Renal cortical epithelial cell (primary cell): ENCODE measurements around the gene ARHGAP26. TPM values are rescaled to one million over a fixed set of nuclear protein-coding genes. Genes with fewer than 3 reads are reported as not detected.
"Not testable (repeated sequence)": the region's sequence is repeated elsewhere in the genome, so short reads cannot be mapped to it uniquely, and the experiment has no call there.

Experiments used
- DNase-seq: peaks from one replicate; pipeline ENCODE4 v3.0.0-alpha.2; 2011; ENCODE audit warnings: low read depth
- total RNA-seq: library from RNA; depleted of rRNA; stranded (reverse); fragments of >200 nt; gene quantifications from 2 replicates; pipeline ENCODE4 v1.2.3, GENCODE V29; 2014

The ARHGAP26 gene
- total RNA-seq, 1 donor from 2014 or later: 10.4 TPM

GRCh38 chr5:143116814-143117213 is 346.6 kb downstream of the ARHGAP26 start:
- no peak for DNase-seq

- DNase-seq: no peak
Observed at GRCh38 chr5:143117821-143118220, 347.6 kb downstream of the ARHGAP26 start.

- DNase-seq: no peak
Observed at GRCh38 chr5:143118222-143118621, 348.0 kb downstream of the ARHGAP26 start.

- DNase-seq: not testable (repeated sequence)
Observed at GRCh38 chr5:143118818-143119217, 348.6 kb downstream of the ARHGAP26 start.

- DNase-seq: no peak
Observed at GRCh38 chr5:143119291-143119769, 349.2 kb downstream of the ARHGAP26 start.

- DNase-seq: no peak
Observed at GRCh38 chr5:143119881-143120341, 349.7 kb downstream of the ARHGAP26 start.

GRCh38 chr5:143120460-143121134 is 350.4 kb downstream of the ARHGAP26 start:
- DNase-seq: no peak

- DNase-seq: no peak
Observed at GRCh38 chr5:143121135-143121475, 350.9 kb downstream of the ARHGAP26 start.

GRCh38 chr5:143124593-143124992 is 354.4 kb downstream of the ARHGAP26 start:
- DNase-seq: no peak

- peak; percentile 51 for DNase-seq
Observed at GRCh38 chr5:143126174-143127019, 356.2 kb downstream of the ARHGAP26 start.

GRCh38 chr5:143128412-143129071 is 358.4 kb downstream of the ARHGAP26 start:
- DNase-seq: no peak

- no peak for DNase-seq
Observed at GRCh38 chr5:143129203-143129602, 359.0 kb downstream of the ARHGAP26 start.

GRCh38 chr5:143129910-143130612 is 359.9 kb downstream of the ARHGAP26 start:
- DNase-seq: no peak

GRCh38 chr5:143130613-143131305 is 360.6 kb downstream of the ARHGAP26 start:
- no peak for DNase-seq

GRCh38 chr5:143131972-143132371 is 361.8 kb downstream of the ARHGAP26 start:
- DNase-seq: no peak

GRCh38 chr5:143132739-143133138 is 362.6 kb downstream of the ARHGAP26 start:
- no peak for DNase-seq

GRCh38 chr5:143133721-143134120 is 363.5 kb downstream of the ARHGAP26 start:
- DNase-seq: no peak

GRCh38 chr5:143134269-143134668 is 364.1 kb downstream of the ARHGAP26 start:
- peak; percentile 49 for DNase-seq

GRCh38 chr5:143134900-143135299 is 364.7 kb downstream of the ARHGAP26 start:
- DNase-seq: no peak

GRCh38 chr5:143135832-143136551 is 365.8 kb downstream of the ARHGAP26 start:
- no peak for DNase-seq
